T-cell (primary cell): ENCODE measurements around the gene TTYH1. TPM values are rescaled to one million over a fixed set of nuclear protein-coding genes. Genes with fewer than 3 reads are reported as not detected.
"Not testable (repeated sequence)": the region's sequence is repeated elsewhere in the genome, so short reads cannot be mapped to it uniquely, and the experiment has no call there.

Source experiments
- ATAC-seq, 4 experiments: fragments of 200-7000 bp in 3 of 4; fragments of 150-1000 bp in 1 of 4; cut with Tn5 transposase; replicated peaks in 1 of 4; 1 replicate in 3 of 4; 2 replicates in 1 of 4; pipeline ENCODE4 v1.10.0; 2021; ENCODE audit warnings: moderate library complexity in 3 of 4, mild to moderate bottlenecking in 2 of 4, moderate number of reproducible peaks in 1 of 4
- CTCF ChIA-PET, 2 donors: fragments of 300-600 bp; sonication (Branson Sonifier 250); formaldehyde crosslinking; loops; one replicate each; lab custom pipeline; 2022; ENCODE audit warnings: antibody characterized with exemption in 2 of 2; lab: Charles Lee
- POLR2A ChIA-PET, 2 donors: fragments of 300-600 bp; sonication (Branson Sonifier 250); formaldehyde crosslinking; loops; one replicate each; lab custom pipeline; 2022; ENCODE audit warnings: antibody characterized with exemption in 2 of 2; lab: Charles Lee
- DNase-seq, 35 experiments: peaks; one replicate each; pipeline versions ENCODE4 v3.0.0 to v3.0.0-alpha.2; 2013 to 2023
- H3K27ac ChIP-seq: one replicate; pipeline ENCODE4 v1.5.1; 2013; ENCODE audit warnings: low read length
- H3K27me3 ChIP-seq, 2 experiments: replicated peaks in 1 of 2; 1 replicate in 1 of 2; 2 replicates in 1 of 2; pipeline versions ENCODE4 v1.6.1 to v1.7.0; 2013; ENCODE audit warnings: low read length in 1 of 2, mixed read lengths in 1 of 2; ENCODE audit not compliant: control insufficient read depth in 2 of 2, insufficient read depth in 2 of 2; ENCODE audit errors: extremely low read depth in 1 of 2
- H3K36me3 ChIP-seq, 2 donors: 1 replicate in 1 of 2; 2 replicates in 1 of 2; pipeline versions ENCODE4 v1.6.1 to v1.7.0; 2013; ENCODE audit warnings: low read length in 1 of 2; ENCODE audit not compliant: control insufficient read depth in 2 of 2, insufficient read depth in 1 of 2; ENCODE audit errors: extremely low read depth in 1 of 2
- H3K4me1 ChIP-seq, 2 experiments: 1 replicate in 1 of 2; 2 replicates in 1 of 2; pipeline versions ENCODE4 v1.6.1 to v1.7.0; 2013; ENCODE audit warnings: low read length in 2 of 2, mixed read lengths in 1 of 2; ENCODE audit not compliant: insufficient read depth in 2 of 2, control insufficient read depth in 1 of 2; ENCODE audit errors: extremely low read depth in 1 of 2
- H3K4me3 ChIP-seq, 2 donors: 1 replicate in 1 of 2; 2 replicates in 1 of 2; pipeline versions ENCODE4 v1.5.1 to v1.7.0; 2013; ENCODE audit warnings: mild to moderate bottlenecking in 2 of 2, low read length in 1 of 2, moderate library complexity in 1 of 2; ENCODE audit not compliant: control insufficient read depth in 1 of 2; ENCODE audit errors: extremely low read depth in 1 of 2
- H3K9me3 ChIP-seq: 2 replicates; pipeline ENCODE4 v1.7.0; 2013
- H3K27ac Mint-ChIP-seq, 2 donors: one replicate each; pipeline ENCODE4 v1.8.0; 2020 to 2021; ENCODE audit warnings: mild to moderate bottlenecking in 2 of 2, mixed read lengths in 2 of 2
- H3K27me3 Mint-ChIP-seq, 2 donors: one replicate each; pipeline ENCODE4 v1.8.0; 2021 to 2022; ENCODE audit warnings: mixed read lengths in 2 of 2
- H3K36me3 Mint-ChIP-seq: one replicate; pipeline ENCODE4 v1.8.0; 2021; ENCODE audit warnings: mixed read lengths
- H3K4me1 Mint-ChIP-seq, 3 donors: one replicate each; pipeline ENCODE4 v1.8.0; 2020 to 2022; ENCODE audit warnings: mixed read lengths in 3 of 3, mild to moderate bottlenecking in 1 of 3
- H3K4me3 Mint-ChIP-seq, 3 donors: one replicate each; pipeline ENCODE4 v1.8.0; 2020 to 2022; ENCODE audit warnings: mild to moderate bottlenecking in 3 of 3, mixed read lengths in 3 of 3, moderate library complexity in 3 of 3
- H3K9me3 Mint-ChIP-seq, 3 donors: one replicate each; pipeline ENCODE4 v1.8.0; 2020 to 2022; ENCODE audit warnings: mixed read lengths in 3 of 3
- WGBS: methylation state at CpG from one replicate; pipeline ENCODE4 v1.1.5; 2013; ENCODE audit warnings: missing lambda C conversion rate; ENCODE audit not compliant: insufficient coverage; 5-methylcytosine and 5-hydroxymethylcytosine counted together
- total RNA-seq, 35 experiments: library from RNA in 6 of 35; stranded (reverse) in 6 of 35; fragments of 120-200 nt in 1 of 35; gene quantifications; one replicate each; pipeline versions ENCODE4 v1.2.1 to v1.2.4 and lab custom pipeline; 2013 to 2026

The TTYH1 gene
- total RNA-seq, 5 donors from 2014 or later (not counting 1 experiment from before 2014, with no cell fraction given), result 0.26 to 0.41 TPM; not detected in 3

- DNase-seq (peak in 33 of 35 experiments; percentile 36 to 73 (median 55)), ATAC-seq (peak; percentile 72 to 82 (median 77))
- 0% methylated on average over 2 of the region's 10 CpGs for WGBS
- H3K9me3 ChIP-seq, H3K36me3 ChIP-seq, POLR2A ChIA-PET, H3K27me3 Mint-ChIP-seq, H3K9me3 Mint-ChIP-seq, H3K36me3 Mint-ChIP-seq, H3K27me3 ChIP-seq: not testable (repeated sequence)
- H3K4me3 Mint-ChIP-seq, result peak overlapping the region; percentile 74 to 88 (median 86)
- peaks cover 62 to 87% (median 78%) of the 10 kb centered on the region in 3 donors for H3K4me1 Mint-ChIP-seq
- Histone ChIP-seq H3K27ac (peak overlapping the region; percentile 47), H3K4me3 (peak overlapping the region; percentile 48 to 51), H3K4me1 (peaks cover 53 to 77% of the 10 kb centered on the region in 2 experiments)
- peak overlapping the region; percentile 96 to 97 for H3K27ac Mint-ChIP-seq
- CTCF ChIA-PET, result interaction anchor here in 1 of 2 donors (0.7 to 1.1 kb wide), 4 partner anchors 15 to 21 kb away, joined by 3 read pairs; no protein-coding TSS in a partner anchor
Observed at GRCh38 chr19:54370434-54370796, 44.8 kb upstream of the TTYH1 start.

- H3K4me3 ChIP-seq, H3K36me3 Mint-ChIP-seq, H3K27ac ChIP-seq, DNase-seq, ATAC-seq, H3K9me3 Mint-ChIP-seq, H3K9me3 ChIP-seq, H3K36me3 ChIP-seq, POLR2A ChIA-PET, H3K27me3 Mint-ChIP-seq, H3K27me3 ChIP-seq: not testable (repeated sequence)
- Mint-ChIP-seq H3K4me3 (peak overlapping the region in 2 of 3 donors; percentile 59 to 88), H3K27ac (peak overlapping the region; percentile 29 to 88), H3K4me1 (peaks cover 71 to 85% (median 77%) of the 10 kb centered on the region in 3 donors)
- 61% methylated on average over 3 of the region's 5 CpGs for WGBS
- H3K4me1 ChIP-seq, result peaks cover 57 to 79% of the 10 kb centered on the region in 2 experiments
- CTCF ChIA-PET, result interaction anchor here (1.2 to 1.8 kb wide), 3 partner anchors 17 to 20 kb away, joined by 3 to 5 read pairs (median 4); no protein-coding TSS in a partner anchor
Observed at GRCh38 chr19:54371453-54371852, 43.8 kb upstream of the TTYH1 start.

GRCh38 chr19:54373781-54374631 lies 41.3 kb upstream of the TTYH1 start:
- no peak for DNase-seq
- Histone ChIP-seq H3K4me1 (peaks cover 58 to 81% of the 10 kb centered on the region in 2 experiments), H3K27me3 (peaks cover 0 to 3% of the 10 kb centered on the region in 2 experiments), H3K27ac (no peak overlapping the region), H3K4me3 (peak overlapping the region in 1 of 2 donors; percentile 23), H3K36me3 (no peaks in the 10 kb centered on the region), H3K9me3 (no peaks in the 10 kb centered on the region)
- Mint-ChIP-seq H3K27me3 (no peaks in the 10 kb centered on the region), H3K4me3 (peak overlapping the region in 1 of 3 donors; percentile 85), H3K4me1 (peaks cover 81 to 82% (median 82%) of the 10 kb centered on the region in 3 donors), H3K36me3 (no peaks in the 10 kb centered on the region), H3K9me3 (no peaks in the 10 kb centered on the region), H3K27ac (peak overlapping the region; percentile 6 to 11)
- no peak for ATAC-seq
- CTCF ChIA-PET, result interaction anchor here in 1 of 2 donors (1.1 kb wide), 1 partner anchor 15 kb away, joined by 7 read pairs; no protein-coding TSS in a partner anchor
- POLR2A ChIA-PET, result interaction anchor here in 1 of 2 donors (1.0 kb wide), 1 partner anchor 14 kb away, joined by 4 read pairs; no protein-coding TSS in a partner anchor
- 88% methylated on average over 6 of the region's 16 CpGs for WGBS

GRCh38 chr19:54375181-54375938 lies 39.9 kb upstream of the TTYH1 start:
- H3K4me3 Mint-ChIP-seq, result peak overlapping the region; percentile 61 to 85 (median 72)
- H3K4me1 Mint-ChIP-seq, result peaks cover 81 to 86% (median 82%) of the 10 kb centered on the region in 3 donors
- DNase-seq, result peak in 5 of 35 experiments; percentile 16 to 49 (median 24)
- H3K9me3 ChIP-seq, POLR2A ChIA-PET, H3K36me3 Mint-ChIP-seq, H3K27ac ChIP-seq, H3K36me3 ChIP-seq, H3K27me3 Mint-ChIP-seq, H3K27me3 ChIP-seq, H3K9me3 Mint-ChIP-seq: not testable (repeated sequence)
- 25% methylated on average over 7 of the region's 28 CpGs for WGBS
- H3K4me1 ChIP-seq, result peaks cover 58 to 88% of the 10 kb centered on the region in 2 experiments
- peak; percentile 16 to 41 (median 34) for ATAC-seq
- H3K4me3 ChIP-seq, result peak overlapping the region; percentile 12 to 66
- peak overlapping the region; percentile 87 to 89 for H3K27ac Mint-ChIP-seq
- CTCF ChIA-PET, result interaction anchor here in 1 of 2 donors (1.1 kb wide), 1 partner anchor 13 kb away, joined by 7 read pairs; no protein-coding TSS in a partner anchor

- Histone ChIP-seq H3K9me3 (no peaks in the 10 kb centered on the region), H3K4me3 (no peak overlapping the region), H3K36me3 (no peaks in the 10 kb centered on the region), H3K4me1 (peaks cover 49 to 83% of the 10 kb centered on the region in 2 experiments), H3K27me3 (peaks cover 0 to 3% of the 10 kb centered on the region in 2 experiments), H3K27ac (peak overlapping the region; percentile 5)
- CTCF ChIA-PET, result interaction anchor here in 1 of 2 donors (0.7 kb wide), 1 partner anchor 348 kb away, joined by 4 read pairs; no protein-coding TSS in a partner anchor
- Mint-ChIP-seq H3K27me3 (no peaks in the 10 kb centered on the region), H3K36me3 (no peaks in the 10 kb centered on the region), H3K4me3 (peak overlapping the region in 1 of 3 donors; percentile 60), H3K27ac (peak overlapping the region; percentile 51 to 68), H3K9me3 (no peaks in the 10 kb centered on the region), H3K4me1 (peaks cover 72 to 86% (median 76%) of the 10 kb centered on the region in 3 donors)
- DNase-seq (no peak), ATAC-seq (no peak)
- 31% methylated on average over 5 of the region's 11 CpGs for WGBS
- POLR2A ChIA-PET, result interaction anchor here in 1 of 2 donors (0.6 to 0.7 kb wide), 2 partner anchors 11 to 71 kb away, joined by 3 to 7 read pairs; no protein-coding TSS in a partner anchor
Observed at GRCh38 chr19:54376610-54377285, 38.5 kb upstream of the TTYH1 start.
